Mucosa of rectum (tissue), 2 donors: ENCODE results near the gene WLS.

Source experiments
- H3K27ac ChIP-seq, 2 donors: one replicate each; pipeline ENCODE4 v1.7.0; 2013; ENCODE audit warnings: inconsistent platforms in 2 of 2, low read depth in 2 of 2, low read length in 2 of 2
- H3K27me3 ChIP-seq, 2 donors: one replicate each; pipeline ENCODE4 v1.7.0; 2013; ENCODE audit warnings: low read length in 2 of 2; ENCODE audit not compliant: control insufficient read depth in 2 of 2, insufficient read depth in 2 of 2
- H3K36me3 ChIP-seq, 2 donors: one replicate each; pipeline ENCODE4 v1.7.0; 2013; ENCODE audit warnings: low read length in 2 of 2; ENCODE audit not compliant: control insufficient read depth in 2 of 2, insufficient read depth in 2 of 2
- H3K4me1 ChIP-seq, 2 donors: one replicate each; pipeline ENCODE4 v1.7.0; 2013; ENCODE audit warnings: low read length in 2 of 2, mild to moderate bottlenecking in 1 of 2; ENCODE audit not compliant: control insufficient read depth in 2 of 2, insufficient read depth in 2 of 2
- H3K4me3 ChIP-seq, 2 donors: one replicate each; pipeline ENCODE4 v1.7.0; 2013; ENCODE audit warnings: low read length in 2 of 2
- H3K9ac ChIP-seq, 2 donors: one replicate each; pipeline ENCODE4 v1.7.0; 2013; ENCODE audit warnings: low read length in 2 of 2, low read depth in 1 of 2, mild to moderate bottlenecking in 1 of 2
- H3K9me3 ChIP-seq, 2 donors: one replicate each; pipeline ENCODE4 v1.7.0; 2013; ENCODE audit warnings: low read length in 2 of 2; ENCODE audit not compliant: control insufficient read depth in 2 of 2
- donor health status: healthy.
- donor health status: Normal muscosa, but diverticular disease.

The WLS gene

GRCh38 chr1:68103884-68104554, 128.3 kb downstream of the WLS start:
- Histone ChIP-seq H3K9me3 (no peaks in the 10 kb centered on the region), H3K36me3 (no peaks in the 10 kb centered on the region), H3K4me3 (no peak overlapping the region), H3K4me1 (peaks cover 7 to 28% of the 10 kb centered on the region in 2 donors), H3K9ac (no peak overlapping the region), H3K27ac (no peak overlapping the region), H3K27me3 (no peaks in the 10 kb centered on the region)

GRCh38 chr1:68103011-68103545, 129.2 kb downstream of the WLS start:
- Histone ChIP-seq H3K36me3 (no peaks in the 10 kb centered on the region), H3K4me1 (peaks cover 7 to 28% of the 10 kb centered on the region in 2 donors), H3K27ac (peak overlapping the region in 1 of 2 donors; percentile 78), H3K9ac (no peak overlapping the region), H3K9me3 (no peaks in the 10 kb centered on the region), H3K27me3 (no peaks in the 10 kb centered on the region), H3K4me3 (no peak overlapping the region)

GRCh38 chr1:68101829-68102228, 130.5 kb downstream of the WLS start:
- Histone ChIP-seq H3K36me3 (no peaks in the 10 kb centered on the region), H3K4me1 (peaks cover 7 to 28% of the 10 kb centered on the region in 2 donors), H3K27me3 (no peaks in the 10 kb centered on the region), H3K9ac (no peak overlapping the region), H3K9me3 (no peaks in the 10 kb centered on the region), H3K4me3 (peak overlapping the region in 1 of 2 donors; percentile 65), H3K27ac (peak overlapping the region; percentile 57 to 78)

- Histone ChIP-seq H3K9ac (no peak overlapping the region), H3K36me3 (no peaks in the 10 kb centered on the region)
Observed at GRCh38 chr1:68100571-68100970, 131.8 kb downstream of the WLS start.

GRCh38 chr1:68093737-68094136, 138.6 kb downstream of the WLS start:
- Histone ChIP-seq H3K4me3 (no peak overlapping the region), H3K27me3 (no peaks in the 10 kb centered on the region), H3K9me3 (no peaks in the 10 kb centered on the region), H3K9ac (no peak overlapping the region), H3K36me3 (no peaks in the 10 kb centered on the region), H3K27ac (no peak overlapping the region), H3K4me1 (peaks cover 0 to 4% of the 10 kb centered on the region in 2 donors)

More at GRCh38 chr1:68100571-68100970, 131.8 kb downstream of the WLS start:
- Histone ChIP-seq H3K4me1 (peaks cover 7 to 28% of the 10 kb centered on the region in 2 donors), H3K27ac (peak overlapping the region; percentile 52 to 70), H3K9me3 (no peaks in the 10 kb centered on the region), H3K27me3 (no peaks in the 10 kb centered on the region), H3K4me3 (peak overlapping the region in 1 of 2 donors; percentile 5)

GRCh38 chr1:68087184-68087583, 145.1 kb downstream of the WLS start:
- H3K4me3 ChIP-seq, result no peak overlapping the region
- H3K9ac ChIP-seq, result no peak overlapping the region
- no peaks in the 10 kb centered on the region for H3K9me3 ChIP-seq
- no peaks in the 10 kb centered on the region for H3K27me3 ChIP-seq
- H3K4me1 ChIP-seq, result no peaks in the 10 kb centered on the region
- no peak overlapping the region for H3K27ac ChIP-seq
- no peaks in the 10 kb centered on the region for H3K36me3 ChIP-seq

- H3K4me3 ChIP-seq, result no peak overlapping the region
- H3K9me3 ChIP-seq, result no peaks in the 10 kb centered on the region
- H3K27ac ChIP-seq, result no peak overlapping the region
- H3K27me3 ChIP-seq, result no peaks in the 10 kb centered on the region
- no peaks in the 10 kb centered on the region for H3K4me1 ChIP-seq
- no peak overlapping the region for H3K9ac ChIP-seq
- no peaks in the 10 kb centered on the region for H3K36me3 ChIP-seq
Observed at GRCh38 chr1:68085752-68086151, 146.6 kb downstream of the WLS start.

- Histone ChIP-seq H3K4me1 (no peaks in the 10 kb centered on the region), H3K36me3 (no peaks in the 10 kb centered on the region), H3K9me3 (no peaks in the 10 kb centered on the region), H3K4me3 (no peak overlapping the region), H3K9ac (no peak overlapping the region), H3K27ac (no peak overlapping the region), H3K27me3 (no peaks in the 10 kb centered on the region)
Observed at GRCh38 chr1:68083686-68084085, 148.6 kb downstream of the WLS start.

GRCh38 chr1:68081775-68082283, 150.5 kb downstream of the WLS start:
- no peak overlapping the region for H3K4me3 ChIP-seq
- H3K4me1 ChIP-seq, result no peaks in the 10 kb centered on the region
- no peak overlapping the region for H3K27ac ChIP-seq
- no peak overlapping the region for H3K9ac ChIP-seq
- H3K9me3 ChIP-seq, result no peaks in the 10 kb centered on the region
- no peaks in the 10 kb centered on the region for H3K27me3 ChIP-seq
- no peaks in the 10 kb centered on the region for H3K36me3 ChIP-seq

- Histone ChIP-seq H3K4me3 (no peak overlapping the region), H3K27me3 (no peaks in the 10 kb centered on the region), H3K36me3 (no peaks in the 10 kb centered on the region), H3K9me3 (no peaks in the 10 kb centered on the region), H3K9ac (no peak overlapping the region), H3K27ac (no peak overlapping the region), H3K4me1 (no peaks in the 10 kb centered on the region)
Observed at GRCh38 chr1:68078647-68079046, 153.7 kb downstream of the WLS start.
